Measurements from ENCODE around the gene CLMN.

DNA sequence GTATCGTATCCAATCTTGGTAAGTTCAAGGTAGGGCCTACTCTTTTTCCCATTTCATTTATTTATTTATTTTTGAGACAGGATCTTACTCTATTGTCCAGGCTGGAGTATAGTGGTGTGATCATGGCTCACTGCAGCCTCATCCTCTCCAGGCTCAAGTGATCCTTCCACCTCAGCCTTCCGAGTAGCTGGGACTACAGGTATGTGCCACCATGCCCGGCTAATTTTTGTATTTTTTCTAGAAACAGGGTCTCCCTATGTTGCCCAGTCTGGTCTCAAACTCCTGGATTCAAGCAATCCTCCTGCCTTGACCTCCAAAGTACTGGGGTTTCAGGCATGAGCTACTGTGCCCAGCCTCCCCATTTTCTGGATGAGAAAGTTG, 57.2 kb downstream of the CLMN start:
- TF ChIP-seq, protein P1, sequence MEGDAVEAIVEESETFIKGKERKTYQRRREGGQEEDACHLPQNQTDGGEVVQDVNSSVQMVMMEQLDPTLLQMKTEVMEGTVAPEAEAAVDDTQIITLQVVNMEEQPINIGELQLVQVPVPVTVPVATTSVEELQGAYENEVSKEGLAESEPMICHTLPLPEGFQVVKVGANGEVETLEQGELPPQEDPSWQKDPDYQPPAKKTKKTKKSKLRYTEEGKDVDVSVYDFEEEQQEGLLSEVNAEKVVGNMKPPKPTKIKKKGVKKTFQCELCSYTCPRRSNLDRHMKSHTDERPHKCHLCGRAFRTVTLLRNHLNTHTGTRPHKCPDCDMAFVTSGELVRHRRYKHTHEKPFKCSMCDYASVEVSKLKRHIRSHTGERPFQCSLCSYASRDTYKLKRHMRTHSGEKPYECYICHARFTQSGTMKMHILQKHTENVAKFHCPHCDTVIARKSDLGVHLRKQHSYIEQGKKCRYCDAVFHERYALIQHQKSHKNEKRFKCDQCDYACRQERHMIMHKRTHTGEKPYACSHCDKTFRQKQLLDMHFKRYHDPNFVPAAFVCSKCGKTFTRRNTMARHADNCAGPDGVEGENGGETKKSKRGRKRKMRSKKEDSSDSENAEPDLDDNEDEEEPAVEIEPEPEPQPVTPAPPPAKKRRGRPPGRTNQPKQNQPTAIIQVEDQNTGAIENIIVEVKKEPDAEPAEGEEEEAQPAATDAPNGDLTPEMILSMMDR (CRISPR knock-in tag; IDR thresholded peaks at IDR 0.05) = no peak
- TF ChIP-seq EZH2 (conservative IDR thresholded peaks at IDR 0.05; ENCODE audit: low read depth, low read length) = no peak
- no peak for TF ChIP-seq RORA (CRISPR knock-in tag; IDR thresholded peaks at IDR 0.05)
- TF ChIP-seq JUND (CRISPR knock-in tag; IDR thresholded peaks at IDR 0.05) = no peak

All from HepG2 (cell line).